NCI-H2171 (cell line): ENCODE measurements around the gene PELI2.

Experiments used
- DNase-seq: peaks from one replicate; lab custom pipeline; 2025; lab: John Stamatoyannopoulos, UW

PELI2 gene

GRCh38 chr14:56117765-56118610 is at the start of gene PELI2:
PELI2 (plus strand) TSS chr14:56118411; CDS start chr14:56118661, 250 bp downstream.
- peak; percentile 82 for DNase-seq

GRCh38 chr14:56073799-56074198 is 44.4 kb upstream of the PELI2 start:
- DNase-seq: no peak

GRCh38 chr14:56075301-56075700 is 42.9 kb upstream of the PELI2 start:
- DNase-seq: no peak

- DNase-seq: no peak
Observed at GRCh38 chr14:56081139-56081538, 37.1 kb upstream of the PELI2 start.

GRCh38 chr14:56082880-56083279 is 35.3 kb upstream of the PELI2 start:
- DNase-seq: no peak

- DNase-seq: no peak
Observed at GRCh38 chr14:56085471-56085870, 32.7 kb upstream of the PELI2 start.

- DNase-seq: no peak
Observed at GRCh38 chr14:56087671-56088471, 30.3 kb upstream of the PELI2 start.

GRCh38 chr14:56088941-56089340 is 29.3 kb upstream of the PELI2 start:
- DNase-seq: no peak

- no peak for DNase-seq
Observed at GRCh38 chr14:56092763-56093162, 25.4 kb upstream of the PELI2 start.

GRCh38 chr14:56094076-56094475 is 24.1 kb upstream of the PELI2 start:
- DNase-seq: no peak

GRCh38 chr14:56098021-56098420 is 20.2 kb upstream of the PELI2 start:
- DNase-seq: no peak

GRCh38 chr14:56099081-56099797 is 19.0 kb upstream of the PELI2 start:
- DNase-seq: no peak

GRCh38 chr14:56100556-56100955 is 17.7 kb upstream of the PELI2 start:
- no peak for DNase-seq

- no peak for DNase-seq
Observed at GRCh38 chr14:56102941-56103340, 15.3 kb upstream of the PELI2 start.

- DNase-seq: no peak
Observed at GRCh38 chr14:56107615-56108014, 10.6 kb upstream of the PELI2 start.

- no peak for DNase-seq
Observed at GRCh38 chr14:56108057-56108456, 10.2 kb upstream of the PELI2 start.

GRCh38 chr14:56112781-56113180 is 5.4 kb upstream of the PELI2 start:
- no peak for DNase-seq

GRCh38 chr14:56115334-56115870 is 2.8 kb upstream of the PELI2 start:
- DNase-seq: no peak

- DNase-seq: no peak
Observed at GRCh38 chr14:56115976-56116893, 2.0 kb upstream of the PELI2 start.

- DNase-seq: no peak
Observed at GRCh38 chr14:56118611-56119181, 485 bp downstream of the PELI2 start.
